ENCODE measurements around the gene ERBB4.

ERBB4 gene

DNA sequence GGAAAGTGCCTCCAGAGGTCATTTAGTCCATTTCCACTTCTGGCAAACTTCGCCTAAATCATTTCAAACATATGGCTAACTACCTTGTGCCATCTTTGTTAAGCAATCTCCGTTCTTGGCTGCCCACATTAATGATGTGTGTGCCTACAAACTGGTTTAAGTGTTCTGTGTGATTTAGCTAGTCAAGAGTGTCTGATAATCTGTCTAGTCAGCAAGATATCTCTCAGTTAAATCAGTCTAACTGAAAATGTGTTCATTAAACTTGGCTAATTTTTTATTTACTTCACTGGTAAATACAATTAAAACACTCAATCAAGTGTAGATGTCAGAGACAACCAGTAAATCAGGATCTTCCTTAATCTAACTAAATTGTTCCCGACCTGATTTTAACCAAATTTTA, 352.4 kb downstream of the ERBB4 start:
- Histone ChIP-seq H3F3A (ENCODE audit: control insufficient read depth, insufficient read depth) (no peaks in the 10 kb centered on the region), H3K4me3 (ENCODE audit: low read length) (no peak overlapping the region), H3K4me2 (ENCODE audit: low read length) (no peak overlapping the region), H3K27ac (ENCODE audit: low read depth, low read length) (no peak overlapping the region), H4K20me1 (ENCODE audit: control insufficient read depth, insufficient read depth, low read depth, low read length) (no peaks in the 10 kb centered on the region), H3K9me2 (replicated peaks; ENCODE audit: control insufficient read depth, low read length) (no peaks in the 10 kb centered on the region), H3K4me1 (ENCODE audit: control insufficient read depth, low read length) (no peaks in the 10 kb centered on the region), H3K27me3 (ENCODE audit: control insufficient read depth, low read length) (no peaks in the 10 kb centered on the region), H3K79me2 (ENCODE audit: control insufficient read depth, low read length) (no peaks in the 10 kb centered on the region), H3K9me3 (ENCODE audit: control insufficient read depth, insufficient read depth, low read length) (no peaks in the 10 kb centered on the region), H3K36me3 (ENCODE audit: control insufficient read depth, low read length) (no peaks in the 10 kb centered on the region)
- TF ChIP-seq, protein P1, sequence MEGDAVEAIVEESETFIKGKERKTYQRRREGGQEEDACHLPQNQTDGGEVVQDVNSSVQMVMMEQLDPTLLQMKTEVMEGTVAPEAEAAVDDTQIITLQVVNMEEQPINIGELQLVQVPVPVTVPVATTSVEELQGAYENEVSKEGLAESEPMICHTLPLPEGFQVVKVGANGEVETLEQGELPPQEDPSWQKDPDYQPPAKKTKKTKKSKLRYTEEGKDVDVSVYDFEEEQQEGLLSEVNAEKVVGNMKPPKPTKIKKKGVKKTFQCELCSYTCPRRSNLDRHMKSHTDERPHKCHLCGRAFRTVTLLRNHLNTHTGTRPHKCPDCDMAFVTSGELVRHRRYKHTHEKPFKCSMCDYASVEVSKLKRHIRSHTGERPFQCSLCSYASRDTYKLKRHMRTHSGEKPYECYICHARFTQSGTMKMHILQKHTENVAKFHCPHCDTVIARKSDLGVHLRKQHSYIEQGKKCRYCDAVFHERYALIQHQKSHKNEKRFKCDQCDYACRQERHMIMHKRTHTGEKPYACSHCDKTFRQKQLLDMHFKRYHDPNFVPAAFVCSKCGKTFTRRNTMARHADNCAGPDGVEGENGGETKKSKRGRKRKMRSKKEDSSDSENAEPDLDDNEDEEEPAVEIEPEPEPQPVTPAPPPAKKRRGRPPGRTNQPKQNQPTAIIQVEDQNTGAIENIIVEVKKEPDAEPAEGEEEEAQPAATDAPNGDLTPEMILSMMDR (IDR thresholded peaks at IDR 0.05; ENCODE audit: low read depth, low read length, poor library complexity, severe bottlenecking): no peak
- no peak for TF ChIP-seq EZH2phosphoT487 (IDR thresholded peaks at IDR 0.05; ENCODE audit: borderline replicate concordance, low read length)

DNA sequence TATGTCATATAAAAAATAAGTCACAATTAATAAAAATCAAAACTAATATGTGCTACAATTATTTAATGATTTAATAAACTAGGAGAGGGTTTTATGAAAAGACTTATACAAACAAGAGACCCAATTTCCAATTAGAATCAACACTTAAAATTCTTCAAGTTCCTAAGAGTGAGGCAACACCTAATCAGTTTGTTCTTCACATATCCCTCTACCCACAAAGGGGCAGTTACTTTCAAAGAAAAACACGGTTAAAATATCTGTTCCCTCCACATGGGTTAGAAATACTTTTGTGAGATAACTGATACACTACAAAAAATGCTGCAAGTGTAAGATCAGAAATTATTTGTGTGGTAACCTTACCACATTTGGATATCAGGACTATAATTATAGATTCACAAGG, 357.0 kb downstream of the ERBB4 start:
- Histone ChIP-seq H3K36me3 (ENCODE audit: control insufficient read depth, low read length) (no peaks in the 10 kb centered on the region), H3K4me1 (ENCODE audit: control insufficient read depth, low read length) (no peaks in the 10 kb centered on the region), H3K79me2 (ENCODE audit: control insufficient read depth, low read length) (no peaks in the 10 kb centered on the region), H3K9me2 (replicated peaks; ENCODE audit: control insufficient read depth, low read length) (no peaks in the 10 kb centered on the region), H3K4me2 (ENCODE audit: low read length) (no peak overlapping the region), H4K20me1 (ENCODE audit: control insufficient read depth, insufficient read depth, low read depth, low read length) (no peaks in the 10 kb centered on the region), H3K4me3 (ENCODE audit: low read length) (no peak overlapping the region), H3K9me3 (ENCODE audit: control insufficient read depth, insufficient read depth, low read length) (no peaks in the 10 kb centered on the region), H3F3A (ENCODE audit: control insufficient read depth, insufficient read depth) (no peaks in the 10 kb centered on the region), H3K27me3 (ENCODE audit: control insufficient read depth, low read length) (no peaks in the 10 kb centered on the region), H3K27ac (ENCODE audit: low read depth, low read length) (no peak overlapping the region)
- TF ChIP-seq, protein P1 (IDR thresholded peaks at IDR 0.05; ENCODE audit: low read depth, low read length, poor library complexity, severe bottlenecking): no peak
- no peak for TF ChIP-seq EZH2phosphoT487 (IDR thresholded peaks at IDR 0.05; ENCODE audit: borderline replicate concordance, low read length)

DNA sequence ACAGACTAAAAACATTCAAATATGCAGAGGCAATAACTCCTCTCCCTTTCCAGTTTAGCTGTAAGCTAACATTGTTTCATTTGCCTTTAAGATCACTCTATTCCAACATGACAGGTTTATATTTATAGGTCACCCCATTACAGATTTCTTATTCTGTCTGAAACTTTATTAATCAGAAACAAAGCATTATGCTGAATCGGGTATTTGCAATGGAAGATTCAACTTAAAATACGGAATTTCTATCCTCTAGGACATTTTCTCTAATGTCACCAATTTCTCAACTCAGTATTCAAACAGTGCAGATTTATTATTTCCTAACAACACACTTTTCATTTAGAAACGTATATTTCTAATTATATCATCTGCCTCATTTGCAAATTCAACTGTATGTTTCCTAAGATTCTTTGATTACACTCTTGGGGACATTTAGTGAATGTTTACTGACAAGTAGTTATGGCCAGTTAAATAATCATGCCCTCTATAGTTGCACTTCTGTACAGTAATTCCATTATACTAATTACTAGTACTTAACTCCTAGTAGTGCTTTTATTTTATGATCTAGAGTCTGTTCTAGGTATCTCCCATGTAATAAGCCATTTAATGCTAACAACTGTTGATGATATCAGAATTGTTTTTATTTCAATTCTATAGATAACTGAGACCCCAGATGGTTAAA, 358.1 kb downstream of the ERBB4 start:
- no peak for TF ChIP-seq EZH2phosphoT487 (IDR thresholded peaks at IDR 0.05; ENCODE audit: borderline replicate concordance, low read length)
- TF ChIP-seq, protein P1 (IDR thresholded peaks at IDR 0.05; ENCODE audit: low read depth, low read length, poor library complexity, severe bottlenecking): no peak
- H3K4me2 ChIP-seq (ENCODE audit: low read length): no peak overlapping the region
- no peaks in the 10 kb centered on the region for H3K9me3 ChIP-seq (ENCODE audit: control insufficient read depth, insufficient read depth, low read length)
- H3K4me3 ChIP-seq (ENCODE audit: low read length): no peak overlapping the region
- no peaks in the 10 kb centered on the region for H3K79me2 ChIP-seq (ENCODE audit: control insufficient read depth, low read length)
- H4K20me1 ChIP-seq (ENCODE audit: control insufficient read depth, insufficient read depth, low read depth, low read length): no peaks in the 10 kb centered on the region
- no peaks in the 10 kb centered on the region for H3K4me1 ChIP-seq (ENCODE audit: control insufficient read depth, low read length)
- H3K9me2 ChIP-seq (replicated peaks; ENCODE audit: control insufficient read depth, low read length): no peaks in the 10 kb centered on the region
- H3K27me3 ChIP-seq (ENCODE audit: control insufficient read depth, low read length): no peaks in the 10 kb centered on the region
- H3K27ac ChIP-seq (ENCODE audit: low read depth, low read length): no peak overlapping the region
- no peaks in the 10 kb centered on the region for H3K36me3 ChIP-seq (ENCODE audit: control insufficient read depth, low read length)
- no peaks in the 10 kb centered on the region for H3F3A ChIP-seq (ENCODE audit: control insufficient read depth, insufficient read depth)

All from DOHH2 (cell line).